Adrenal gland (tissue), 5 donors: ENCODE data around the gene PRKAG3.

Experiments
- POLR2A ChIP-seq, 2 donors: fragments of 450-650 bp; IDR thresholded peaks; one replicate each; pipeline ENCODE4 v1.6.1; 2017; ENCODE audit warnings: antibody characterized with exemption in 2 of 2, mild to moderate bottlenecking in 2 of 2, moderate library complexity in 1 of 2
- TF ChIP-seq, protein P1 (sequence below), 6 experiments: fragments of 450-650 bp in 4 of 6; fragments of 200-600 bp in 2 of 6; sonication (generic) in 1 of 6; IDR thresholded peaks; 1 replicate in 5 of 6; 2 replicates in 1 of 6; pipeline versions ENCODE4 v1.5.1 to v1.8.0; 2016 to 2021; ENCODE audit warnings: antibody characterized with exemption in 6 of 6, mild to moderate bottlenecking in 2 of 6, moderate library complexity in 1 of 6
- donor health status: DM: no; HTN: no; CAD: no.

- TF ChIP-seq, protein P1, sequence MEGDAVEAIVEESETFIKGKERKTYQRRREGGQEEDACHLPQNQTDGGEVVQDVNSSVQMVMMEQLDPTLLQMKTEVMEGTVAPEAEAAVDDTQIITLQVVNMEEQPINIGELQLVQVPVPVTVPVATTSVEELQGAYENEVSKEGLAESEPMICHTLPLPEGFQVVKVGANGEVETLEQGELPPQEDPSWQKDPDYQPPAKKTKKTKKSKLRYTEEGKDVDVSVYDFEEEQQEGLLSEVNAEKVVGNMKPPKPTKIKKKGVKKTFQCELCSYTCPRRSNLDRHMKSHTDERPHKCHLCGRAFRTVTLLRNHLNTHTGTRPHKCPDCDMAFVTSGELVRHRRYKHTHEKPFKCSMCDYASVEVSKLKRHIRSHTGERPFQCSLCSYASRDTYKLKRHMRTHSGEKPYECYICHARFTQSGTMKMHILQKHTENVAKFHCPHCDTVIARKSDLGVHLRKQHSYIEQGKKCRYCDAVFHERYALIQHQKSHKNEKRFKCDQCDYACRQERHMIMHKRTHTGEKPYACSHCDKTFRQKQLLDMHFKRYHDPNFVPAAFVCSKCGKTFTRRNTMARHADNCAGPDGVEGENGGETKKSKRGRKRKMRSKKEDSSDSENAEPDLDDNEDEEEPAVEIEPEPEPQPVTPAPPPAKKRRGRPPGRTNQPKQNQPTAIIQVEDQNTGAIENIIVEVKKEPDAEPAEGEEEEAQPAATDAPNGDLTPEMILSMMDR (IDR thresholded peaks at IDR 0.05), result no peak
- TF ChIP-seq POLR2A (IDR thresholded peaks at IDR 0.05), result no peak
Observed at GRCh38 chr2:218859556-218859987, 28.0 kb upstream of the PRKAG3 start, which contains the start of gene WNT6.
